Measurements from ENCODE around the gene GADD45G.

GADD45G gene

GRCh38 chr9:89634995-89635742 lies 30.4 kb downstream of the GADD45G start:
- Histone ChIP-seq H3K27ac (ENCODE audit: low read length) (no peak overlapping the region), H3K27me3 (ENCODE audit: low read depth, low read length) (no peaks in the 10 kb centered on the region), H3K4me3 (ENCODE audit: low read depth in 1 of 2, low read length in 2 of 2) (no peak overlapping the region), H3K36me3 (ENCODE audit: control insufficient read depth in 1 of 2, insufficient read depth in 2 of 2, low read length in 2 of 2) (no peaks in the 10 kb centered on the region), H3K4me1 (ENCODE audit: control insufficient read depth in 1 of 2, insufficient read depth in 2 of 2, low read length in 2 of 2) (peaks cover 0 to 26% of the 10 kb centered on the region in 2 donors), H3K9me3 (ENCODE audit: control insufficient read depth in 1 of 2, low read length in 2 of 2) (no peaks in the 10 kb centered on the region)

GRCh38 chr9:89635816-89636215 lies 31.0 kb downstream of the GADD45G start:
- H3K27ac ChIP-seq (ENCODE audit: low read length), result no peak overlapping the region
- H3K4me1 ChIP-seq (ENCODE audit: control insufficient read depth in 1 of 2, insufficient read depth in 2 of 2, low read length in 2 of 2), result peaks cover 0 to 28% of the 10 kb centered on the region in 2 donors
- H3K9me3 ChIP-seq (ENCODE audit: control insufficient read depth in 1 of 2, low read length in 2 of 2), result no peaks in the 10 kb centered on the region
- H3K4me3 ChIP-seq (ENCODE audit: low read depth in 1 of 2, low read length in 2 of 2), result no peak overlapping the region
- no peaks in the 10 kb centered on the region for H3K36me3 ChIP-seq (ENCODE audit: control insufficient read depth in 1 of 2, insufficient read depth in 2 of 2, low read length in 2 of 2)
- no peaks in the 10 kb centered on the region for H3K27me3 ChIP-seq (ENCODE audit: low read depth, low read length)

GRCh38 chr9:89637787-89638186 lies 33.0 kb downstream of the GADD45G start:
- H3K4me1 ChIP-seq (ENCODE audit: control insufficient read depth in 1 of 2, insufficient read depth in 2 of 2, low read length in 2 of 2), result peaks cover 0 to 28% of the 10 kb centered on the region in 2 donors
- no peaks in the 10 kb centered on the region for H3K36me3 ChIP-seq (ENCODE audit: control insufficient read depth in 1 of 2, insufficient read depth in 2 of 2, low read length in 2 of 2)
- no peaks in the 10 kb centered on the region for H3K27me3 ChIP-seq (ENCODE audit: low read depth, low read length)
- H3K4me3 ChIP-seq (ENCODE audit: low read depth in 1 of 2, low read length in 2 of 2), result no peak overlapping the region
- H3K9me3 ChIP-seq (ENCODE audit: control insufficient read depth in 1 of 2, low read length in 2 of 2), result no peaks in the 10 kb centered on the region
- H3K27ac ChIP-seq (ENCODE audit: low read length), result no peak overlapping the region

GRCh38 chr9:89638359-89638758 lies 33.5 kb downstream of the GADD45G start:
- Histone ChIP-seq H3K27ac (ENCODE audit: low read length) (no peak overlapping the region), H3K4me3 (ENCODE audit: low read depth in 1 of 2, low read length in 2 of 2) (no peak overlapping the region), H3K4me1 (ENCODE audit: control insufficient read depth in 1 of 2, insufficient read depth in 2 of 2, low read length in 2 of 2) (peaks cover 0 to 28% of the 10 kb centered on the region in 2 donors), H3K27me3 (ENCODE audit: low read depth, low read length) (no peaks in the 10 kb centered on the region), H3K36me3 (ENCODE audit: control insufficient read depth in 1 of 2, insufficient read depth in 2 of 2, low read length in 2 of 2) (no peaks in the 10 kb centered on the region), H3K9me3 (ENCODE audit: control insufficient read depth in 1 of 2, low read length in 2 of 2) (no peaks in the 10 kb centered on the region)

GRCh38 chr9:89638893-89639292 lies 34.1 kb downstream of the GADD45G start:
- no peaks in the 10 kb centered on the region for H3K9me3 ChIP-seq (ENCODE audit: control insufficient read depth in 1 of 2, low read length in 2 of 2)
- H3K36me3 ChIP-seq (ENCODE audit: control insufficient read depth in 1 of 2, insufficient read depth in 2 of 2, low read length in 2 of 2), result no peaks in the 10 kb centered on the region
- peaks cover 0 to 28% of the 10 kb centered on the region in 2 donors for H3K4me1 ChIP-seq (ENCODE audit: control insufficient read depth in 1 of 2, insufficient read depth in 2 of 2, low read length in 2 of 2)
- H3K4me3 ChIP-seq (ENCODE audit: low read depth in 1 of 2, low read length in 2 of 2), result no peak overlapping the region
- no peak overlapping the region for H3K27ac ChIP-seq (ENCODE audit: low read length)
- no peaks in the 10 kb centered on the region for H3K27me3 ChIP-seq (ENCODE audit: low read depth, low read length)

- Histone ChIP-seq H3K36me3 (ENCODE audit: control insufficient read depth in 1 of 2, insufficient read depth in 2 of 2, low read length in 2 of 2) (no peaks in the 10 kb centered on the region), H3K27me3 (ENCODE audit: low read depth, low read length) (no peaks in the 10 kb centered on the region), H3K4me3 (ENCODE audit: low read depth in 1 of 2, low read length in 2 of 2) (peak overlapping the region in 1 of 2 donors; percentile 8), H3K27ac (ENCODE audit: low read length) (no peak overlapping the region), H3K4me1 (ENCODE audit: control insufficient read depth in 1 of 2, insufficient read depth in 2 of 2, low read length in 2 of 2) (peaks cover 0 to 28% of the 10 kb centered on the region in 2 donors), H3K9me3 (ENCODE audit: control insufficient read depth in 1 of 2, low read length in 2 of 2) (no peaks in the 10 kb centered on the region)
Measured at GRCh38 chr9:89639367-89639795, 34.6 kb downstream of the GADD45G start.

GRCh38 chr9:89639961-89640360 lies 35.1 kb downstream of the GADD45G start:
- Histone ChIP-seq H3K9me3 (ENCODE audit: control insufficient read depth in 1 of 2, low read length in 2 of 2) (no peaks in the 10 kb centered on the region), H3K4me1 (ENCODE audit: control insufficient read depth in 1 of 2, insufficient read depth in 2 of 2, low read length in 2 of 2) (peaks cover 0 to 28% of the 10 kb centered on the region in 2 donors), H3K4me3 (ENCODE audit: low read depth in 1 of 2, low read length in 2 of 2) (peak overlapping the region in 1 of 2 donors; percentile 8), H3K27ac (ENCODE audit: low read length) (no peak overlapping the region), H3K36me3 (ENCODE audit: control insufficient read depth in 1 of 2, insufficient read depth in 2 of 2, low read length in 2 of 2) (no peaks in the 10 kb centered on the region), H3K27me3 (ENCODE audit: low read depth, low read length) (no peaks in the 10 kb centered on the region)

GRCh38 chr9:89640361-89640760 lies 35.5 kb downstream of the GADD45G start:
- no peaks in the 10 kb centered on the region for H3K9me3 ChIP-seq (ENCODE audit: control insufficient read depth in 1 of 2, low read length in 2 of 2)
- no peaks in the 10 kb centered on the region for H3K27me3 ChIP-seq (ENCODE audit: low read depth, low read length)
- peaks cover 0 to 24% of the 10 kb centered on the region in 2 donors for H3K4me1 ChIP-seq (ENCODE audit: control insufficient read depth in 1 of 2, insufficient read depth in 2 of 2, low read length in 2 of 2)
- no peaks in the 10 kb centered on the region for H3K36me3 ChIP-seq (ENCODE audit: control insufficient read depth in 1 of 2, insufficient read depth in 2 of 2, low read length in 2 of 2)
- no peak overlapping the region for H3K4me3 ChIP-seq (ENCODE audit: low read depth in 1 of 2, low read length in 2 of 2)
- no peak overlapping the region for H3K27ac ChIP-seq (ENCODE audit: low read length)

GRCh38 chr9:89640801-89641200 lies 36.0 kb downstream of the GADD45G start:
- no peak overlapping the region for H3K4me3 ChIP-seq (ENCODE audit: low read depth in 1 of 2, low read length in 2 of 2)
- H3K27ac ChIP-seq (ENCODE audit: low read length), result no peak overlapping the region
- H3K27me3 ChIP-seq (ENCODE audit: low read depth, low read length), result no peaks in the 10 kb centered on the region

GRCh38 chr9:89641980-89642379 lies 37.2 kb downstream of the GADD45G start:
- Histone ChIP-seq H3K36me3 (ENCODE audit: control insufficient read depth in 1 of 2, insufficient read depth in 2 of 2, low read length in 2 of 2) (no peaks in the 10 kb centered on the region), H3K4me3 (ENCODE audit: low read depth in 1 of 2, low read length in 2 of 2) (no peak overlapping the region), H3K4me1 (ENCODE audit: control insufficient read depth in 1 of 2, insufficient read depth in 2 of 2, low read length in 2 of 2) (peaks cover 0 to 19% of the 10 kb centered on the region in 2 donors), H3K9me3 (ENCODE audit: control insufficient read depth in 1 of 2, low read length in 2 of 2) (no peaks in the 10 kb centered on the region), H3K27me3 (ENCODE audit: low read depth, low read length) (no peaks in the 10 kb centered on the region), H3K27ac (ENCODE audit: low read length) (no peak overlapping the region)

More at GRCh38 chr9:89640801-89641200, 36.0 kb downstream of the GADD45G start:
- Histone ChIP-seq H3K4me1 (ENCODE audit: control insufficient read depth in 1 of 2, insufficient read depth in 2 of 2, low read length in 2 of 2) (peaks cover 0 to 19% of the 10 kb centered on the region in 2 donors), H3K36me3 (ENCODE audit: control insufficient read depth in 1 of 2, insufficient read depth in 2 of 2, low read length in 2 of 2) (no peaks in the 10 kb centered on the region), H3K9me3 (ENCODE audit: control insufficient read depth in 1 of 2, low read length in 2 of 2) (no peaks in the 10 kb centered on the region)

GRCh38 chr9:89642789-89643188 lies 38.0 kb downstream of the GADD45G start:
- Histone ChIP-seq H3K27ac (ENCODE audit: low read length) (no peak overlapping the region), H3K36me3 (ENCODE audit: control insufficient read depth in 1 of 2, insufficient read depth in 2 of 2, low read length in 2 of 2) (no peaks in the 10 kb centered on the region), H3K4me3 (ENCODE audit: low read depth in 1 of 2, low read length in 2 of 2) (no peak overlapping the region), H3K9me3 (ENCODE audit: control insufficient read depth in 1 of 2, low read length in 2 of 2) (no peaks in the 10 kb centered on the region), H3K27me3 (ENCODE audit: low read depth, low read length) (no peaks in the 10 kb centered on the region), H3K4me1 (ENCODE audit: control insufficient read depth in 1 of 2, insufficient read depth in 2 of 2, low read length in 2 of 2) (peaks cover 0 to 19% of the 10 kb centered on the region in 2 donors)
